NCI-H82 (cell line): ENCODE data around the gene KYNU.

ENCODE experiments used
- DNase-seq: peaks from one replicate; lab custom pipeline; 2025; lab: John Stamatoyannopoulos, UW

The KYNU gene

GRCh38 chr2:142961202-142961601 lies 83.7 kb downstream of the KYNU start:
- no peak for DNase-seq

- DNase-seq, result no peak
Measured at GRCh38 chr2:142965443-142965842, 88.0 kb downstream of the KYNU start.

GRCh38 chr2:142966284-142966683 lies 88.8 kb downstream of the KYNU start:
- no peak for DNase-seq

GRCh38 chr2:142967060-142967459 lies 89.6 kb downstream of the KYNU start:
- DNase-seq, result no peak

- DNase-seq, result no peak
Measured at GRCh38 chr2:142973160-142973821, 95.8 kb downstream of the KYNU start.

GRCh38 chr2:142973822-142974207 lies 96.4 kb downstream of the KYNU start:
- no peak for DNase-seq

- DNase-seq, result no peak
Measured at GRCh38 chr2:142974288-142975024, 97.0 kb downstream of the KYNU start.

- DNase-seq, result no peak
Measured at GRCh38 chr2:142975239-142975638, 97.8 kb downstream of the KYNU start.

- peak; percentile 49 for DNase-seq
Measured at GRCh38 chr2:142980246-142981068, 103.0 kb downstream of the KYNU start.

GRCh38 chr2:142981069-142981378 lies 103.6 kb downstream of the KYNU start:
- DNase-seq, result no peak

GRCh38 chr2:142981756-142982155 lies 104.3 kb downstream of the KYNU start:
- no peak for DNase-seq

GRCh38 chr2:142983174-142983573 lies 105.7 kb downstream of the KYNU start:
- no peak for DNase-seq

- no peak for DNase-seq
Measured at GRCh38 chr2:142984657-142985056, 107.2 kb downstream of the KYNU start.

- DNase-seq, result no peak
Measured at GRCh38 chr2:142987044-142987443, 109.6 kb downstream of the KYNU start.

- DNase-seq, result peak; percentile 61
Measured at GRCh38 chr2:142989273-142990204, 112.1 kb downstream of the KYNU start.

- DNase-seq, result no peak
Measured at GRCh38 chr2:142991295-142991694, 113.8 kb downstream of the KYNU start.

GRCh38 chr2:142992840-142993239 lies 115.4 kb downstream of the KYNU start:
- peak; percentile 24 for DNase-seq

- no peak for DNase-seq
Measured at GRCh38 chr2:142993771-142994170, 116.3 kb downstream of the KYNU start.

GRCh38 chr2:142994665-142995064 lies 117.2 kb downstream of the KYNU start:
- DNase-seq, result no peak

- no peak for DNase-seq
Measured at GRCh38 chr2:142997231-142997630, 119.8 kb downstream of the KYNU start.

- DNase-seq, result no peak
Measured at GRCh38 chr2:143000599-143000998, 123.1 kb downstream of the KYNU start.

GRCh38 chr2:143001501-143001900 lies 124.0 kb downstream of the KYNU start:
- DNase-seq, result no peak
